Ascending aorta (tissue), 2 donors: Measurements from ENCODE around the gene ACTL6B. TPM values are rescaled to one million over a fixed set of nuclear protein-coding genes. Genes with fewer than 3 reads are reported as not detected.

Experiments
- DNase-seq, 2 donors: peaks; one replicate each; pipeline ENCODE4 v3.0.0-alpha.2; 2019; ENCODE audit warnings: low spot score in 2 of 2
- H3K27ac ChIP-seq, 2 donors: fragments of 200-600 bp; sonication (generic); one replicate each; pipeline ENCODE4 v1.5.1; 2016 to 2017; ENCODE audit warnings: mild to moderate bottlenecking in 1 of 2
- H3K27me3 ChIP-seq: fragments of 200-600 bp; sonication (generic); one replicate; pipeline ENCODE4 v1.5.1; 2017
- H3K36me3 ChIP-seq, 2 donors: fragments of 200-600 bp; sonication (generic); one replicate each; pipeline ENCODE4 v1.5.1; 2016
- H3K4me1 ChIP-seq, 2 donors: fragments of 200-600 bp; sonication (generic); one replicate each; pipeline ENCODE4 v1.5.1; 2016 to 2017; ENCODE audit warnings: mild to moderate bottlenecking in 1 of 2
- H3K4me3 ChIP-seq, 2 donors: fragments of 200-600 bp; sonication (generic); one replicate each; pipeline ENCODE4 v1.5.1; 2016 to 2017; ENCODE audit warnings: mild to moderate bottlenecking in 1 of 2
- H3K9me3 ChIP-seq, 2 donors: fragments of 200-600 bp; sonication (generic); one replicate each; pipeline ENCODE4 v1.5.1; 2016
- CTCF ChIP-seq, 3 experiments: fragments of 200-600 bp in 2 of 3; fragments of 450-650 bp in 1 of 3; sonication (generic) in 2 of 3; IDR thresholded peaks; one replicate each; pipeline ENCODE4 v1.5.1; 2016 to 2019; ENCODE audit warnings: antibody characterized with exemption in 3 of 3, mild to moderate bottlenecking in 1 of 3, moderate library complexity in 1 of 3
- intact Hi-C: fragments of 100-400 bp; cut with DNase I; formaldehyde crosslinking; loops from one replicate; pipeline ENCODE4 v1.15.1; 2023
- total RNA-seq: library from RNA; depleted of rRNA; stranded (reverse); fragments of >200 nt; gene quantifications from one replicate; pipeline ENCODE4 v1.1.0, GENCODE V29; 2016

Gene ACTL6B
- total RNA-seq, 1 donor from 2014 or later: not detected

- Histone ChIP-seq H3K36me3 (no peaks in the 10 kb centered on the region), H3K9me3 (no peaks in the 10 kb centered on the region), H3K4me3 (no peak overlapping the region), H3K27ac (no peak overlapping the region), H3K4me1 (peaks cover 3 to 11% of the 10 kb centered on the region in 2 donors), H3K27me3 (peaks cover 5% of the 10 kb centered on the region)
- no peak for DNase-seq
- TF ChIP-seq CTCF (IDR thresholded peaks at IDR 0.05): no peak
- intact Hi-C loops: loop anchor here (5.0 kb wide), 1 partner anchor 62 kb away; the partner anchor contains the start of gene GIGYF1
These were observed 26.2 kb downstream of the ACTL6B start for GRCh38 chr7:100630066-100630465.

DNA sequence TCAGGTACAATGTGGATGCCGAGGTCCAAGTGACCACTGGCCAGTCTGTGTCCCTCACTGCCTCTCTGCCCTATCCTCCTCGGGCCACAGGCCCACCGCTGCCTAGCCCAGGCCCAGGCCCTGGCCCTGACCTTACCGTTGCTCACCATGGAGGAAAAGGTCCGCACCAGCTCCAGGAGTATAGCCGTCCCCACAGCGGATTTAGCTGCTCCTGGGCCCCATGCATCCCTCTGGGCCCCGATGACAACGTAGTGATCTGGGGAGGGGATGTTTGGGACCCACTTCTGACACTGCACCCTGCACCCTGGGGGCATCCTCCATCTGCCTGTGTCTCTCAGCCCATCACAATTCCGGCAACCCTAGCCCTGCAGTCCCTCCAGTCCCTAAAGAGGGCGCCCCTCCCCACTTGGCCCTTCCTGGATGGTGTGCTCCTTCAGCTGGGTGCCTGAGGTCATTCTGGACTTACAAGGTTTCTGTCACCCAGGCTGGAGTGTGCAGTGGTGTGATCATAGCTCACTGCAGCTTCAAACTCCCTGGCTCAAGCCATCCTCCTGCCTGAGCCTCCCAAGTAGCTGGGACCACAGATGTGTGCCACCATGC, 27.0 kb downstream of the ACTL6B start:
- Histone ChIP-seq H3K4me1 (peaks cover 3 to 11% of the 10 kb centered on the region in 2 donors), H3K9me3 (no peaks in the 10 kb centered on the region)

GRCh38 chr7:100627238-100627549, 29.1 kb downstream of the ACTL6B start:
- Histone ChIP-seq H3K9me3 (no peaks in the 10 kb centered on the region), H3K36me3 (no peaks in the 10 kb centered on the region), H3K27me3 (no peaks in the 10 kb centered on the region), H3K27ac (no peak overlapping the region), H3K4me3 (peak overlapping the region in 1 of 2 donors; percentile 58), H3K4me1 (peaks cover 3% of the 10 kb centered on the region in 2 donors)
- intact Hi-C loops: no loop called here
- no peak for DNase-seq
- TF ChIP-seq CTCF (IDR thresholded peaks at IDR 0.05): no peak

More for the DNA sequence above, 27.0 kb downstream of the ACTL6B start:
- no peak for TF ChIP-seq CTCF (IDR thresholded peaks at IDR 0.05)
- intact Hi-C loops: no loop called here
- no peak for DNase-seq
- H3K27ac ChIP-seq: no peak overlapping the region
- no peaks in the 10 kb centered on the region for H3K36me3 ChIP-seq
- peaks cover 5% of the 10 kb centered on the region for H3K27me3 ChIP-seq
- no peak overlapping the region for H3K4me3 ChIP-seq

GRCh38 chr7:100626530-100627237, 29.6 kb downstream of the ACTL6B start:
- H3K36me3 ChIP-seq: no peaks in the 10 kb centered on the region
- intact Hi-C loops: no loop called here
- peak overlapping the region; percentile 55 to 58 for H3K4me3 ChIP-seq
- peaks cover 3% of the 10 kb centered on the region in 2 donors for H3K4me1 ChIP-seq
- no peak for TF ChIP-seq CTCF (IDR thresholded peaks at IDR 0.05)
- DNase-seq: peak in 1 of 2 donors; percentile 86
- no peak overlapping the region for H3K27ac ChIP-seq
- no peaks in the 10 kb centered on the region for H3K9me3 ChIP-seq
- H3K27me3 ChIP-seq: no peaks in the 10 kb centered on the region

DNA sequence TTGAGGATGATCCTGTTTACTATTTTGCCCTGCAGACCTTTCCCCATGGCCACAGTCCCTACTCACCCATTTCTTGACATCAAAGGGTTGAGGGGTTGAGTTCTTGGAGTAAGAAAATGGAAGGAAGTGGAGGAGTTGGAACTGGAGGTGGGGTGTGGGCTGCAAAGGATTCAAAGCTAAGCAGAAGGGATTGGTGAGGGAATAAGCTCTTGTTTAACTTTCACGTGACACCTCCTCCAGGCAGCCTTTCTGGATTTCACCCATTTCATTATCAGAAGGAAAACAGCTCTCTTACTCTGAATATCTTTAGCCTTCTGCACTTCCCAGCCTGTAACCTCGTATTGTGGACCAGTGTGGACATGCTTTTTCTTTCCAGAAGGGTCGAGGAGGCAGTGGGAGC, 30.2 kb downstream of the ACTL6B start:
- TF ChIP-seq CTCF (IDR thresholded peaks at IDR 0.05): no peak
- intact Hi-C loops: no loop called here
- Histone ChIP-seq H3K27ac (no peak overlapping the region), H3K4me3 (peak overlapping the region; percentile 55 to 58), H3K27me3 (no peaks in the 10 kb centered on the region), H3K36me3 (no peaks in the 10 kb centered on the region), H3K9me3 (no peaks in the 10 kb centered on the region), H3K4me1 (peaks cover 3% of the 10 kb centered on the region in 2 donors)
- no peak for DNase-seq
